NCI-H1930 (cell line): Measurements from ENCODE around the gene SORBS1.

Experiments
- DNase-seq, 2 experiments: peaks; one replicate each; lab custom pipeline; 2025; lab: John Stamatoyannopoulos, UW

SORBS1 gene

DNA sequence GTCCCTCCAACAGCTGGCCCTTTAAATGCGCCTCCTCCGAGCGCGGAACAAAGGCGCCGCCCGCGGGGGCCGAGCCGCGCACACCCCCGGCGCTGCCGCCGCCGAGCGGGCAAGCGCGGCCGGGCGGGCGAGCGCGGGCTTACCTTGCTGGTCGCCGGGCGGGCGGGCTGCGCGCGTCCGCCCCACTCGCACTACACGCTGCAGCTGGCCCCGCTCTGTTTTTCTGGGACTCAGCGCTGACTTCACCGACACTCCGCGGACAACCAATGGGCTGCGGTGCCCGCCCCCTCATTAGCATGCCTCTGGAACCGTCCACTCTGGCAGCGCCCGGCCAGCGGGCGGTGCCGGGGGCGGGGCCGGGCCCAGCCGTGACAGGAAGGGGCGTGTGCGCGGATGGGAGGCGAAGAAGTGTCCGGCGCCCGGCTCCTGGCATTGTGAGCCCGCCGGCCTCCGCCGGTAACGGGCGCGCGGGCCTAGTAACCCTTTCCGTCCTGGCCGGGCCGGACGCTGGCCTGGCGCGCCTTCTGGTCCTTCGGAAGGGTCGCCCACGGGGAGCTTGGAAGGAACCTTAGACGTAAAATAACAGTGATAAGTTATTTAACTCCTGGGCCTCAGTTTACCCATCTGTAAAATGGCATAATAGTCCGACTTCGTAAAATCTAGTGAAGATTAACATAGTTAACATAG, at the start of gene SORBS1:
Gene SORBS1, minus strand, starts transcription at position 195 of the 687 bp plus-strand sequence. CDS start 120,236 bp downstream, outside the sequence.
- DNase-seq, result peak; percentile 86 to 90

DNA sequence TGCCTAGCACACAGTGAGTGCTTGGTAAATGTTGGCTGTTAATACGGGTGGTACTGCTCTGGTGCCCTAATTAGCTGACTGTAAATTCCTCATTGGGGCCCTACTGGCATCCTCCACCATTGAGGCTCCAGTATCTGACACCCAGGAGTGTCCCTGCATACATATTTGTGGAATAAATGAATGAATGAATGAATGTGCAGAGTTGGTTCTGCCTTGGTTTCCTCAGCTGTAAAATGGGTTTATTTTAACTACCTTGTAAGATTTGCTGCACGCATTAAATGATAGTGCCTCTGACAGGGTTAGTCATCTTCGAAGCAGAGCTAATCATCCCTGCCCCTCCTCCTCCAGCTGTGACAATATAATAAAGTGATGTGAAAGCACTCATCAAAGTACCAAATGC, 49.6 kb upstream of the SORBS1 start:
- no peak for DNase-seq

DNA sequence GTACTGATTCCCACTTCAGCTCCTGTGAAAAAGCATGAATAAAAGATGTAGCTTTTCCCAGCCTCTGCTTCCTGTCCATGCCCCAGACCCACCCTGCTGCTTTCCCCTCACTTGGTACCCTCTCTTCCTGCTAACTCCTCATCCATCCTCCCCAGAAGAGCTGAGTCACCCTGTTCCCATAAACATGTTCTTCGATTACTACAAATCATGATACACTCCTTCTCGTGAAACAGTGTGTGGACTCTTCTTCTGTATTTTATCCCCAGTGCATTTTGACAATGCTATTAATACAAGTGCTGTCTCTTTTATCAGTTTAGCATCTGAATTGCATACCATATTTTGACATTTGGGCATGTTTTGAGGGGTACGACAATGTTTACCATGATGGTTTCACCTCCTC, 45.8 kb upstream of the SORBS1 start:
- DNase-seq, result no peak

DNA sequence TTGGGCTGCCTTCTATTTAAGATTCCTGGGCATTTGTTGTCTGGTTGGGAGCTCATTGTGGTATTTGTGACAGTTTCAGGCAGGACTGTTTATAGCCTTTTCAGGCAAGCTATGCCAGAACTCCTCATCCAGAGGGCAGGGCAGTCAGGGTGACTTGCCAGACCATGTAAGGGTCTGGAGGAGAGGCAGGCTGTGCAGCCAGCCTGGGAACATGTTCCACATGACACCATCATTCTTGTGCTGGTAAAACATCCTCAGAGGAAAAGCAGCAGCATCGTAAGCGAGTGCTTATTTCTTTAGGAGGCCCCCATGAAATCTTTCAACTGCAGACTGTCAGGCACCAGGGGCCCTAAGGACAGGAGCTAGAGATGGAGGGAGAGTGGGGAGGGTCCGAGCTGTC, 44.0 kb upstream of the SORBS1 start:
- no peak for DNase-seq

DNA sequence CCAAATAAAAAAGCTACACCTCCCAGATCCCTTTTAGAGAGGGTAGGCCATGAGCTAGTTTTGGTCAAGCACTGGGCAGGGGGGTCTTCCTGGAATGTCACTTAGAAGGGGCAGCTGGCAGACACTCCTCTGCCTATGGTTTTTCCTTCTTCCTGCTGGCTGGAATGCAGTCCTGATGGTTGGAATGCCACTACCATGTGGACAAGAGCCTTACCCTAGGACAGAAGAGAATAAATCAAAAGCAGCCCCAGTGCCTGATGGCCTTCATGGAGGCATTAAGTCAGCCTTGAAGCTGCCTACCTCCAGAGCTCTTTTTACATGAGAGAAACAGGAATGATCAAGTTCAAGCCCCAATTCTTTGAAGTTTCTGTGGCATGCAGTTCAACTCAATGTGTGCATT, 43.5 kb upstream of the SORBS1 start:
- DNase-seq, result no peak

DNA sequence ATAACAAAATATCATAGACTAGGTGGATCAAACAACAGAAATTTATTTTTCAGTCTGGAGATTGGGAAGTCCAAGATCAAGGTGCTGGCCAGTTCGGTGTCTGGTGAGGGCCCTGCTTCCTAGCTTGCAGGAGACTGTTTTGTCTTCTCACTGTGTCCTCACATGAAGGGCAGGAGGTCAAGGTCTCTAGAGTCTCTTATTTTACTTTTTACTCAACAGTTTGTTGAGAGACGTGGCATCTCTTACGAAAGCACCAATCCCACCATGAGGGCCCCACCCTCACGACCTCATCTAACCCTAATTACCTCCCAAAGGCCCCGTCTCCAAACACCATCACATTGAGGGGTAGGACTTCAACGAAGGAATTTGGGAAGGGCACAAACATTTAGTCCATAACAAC, 41.2 kb upstream of the SORBS1 start:
- no peak for DNase-seq

DNA sequence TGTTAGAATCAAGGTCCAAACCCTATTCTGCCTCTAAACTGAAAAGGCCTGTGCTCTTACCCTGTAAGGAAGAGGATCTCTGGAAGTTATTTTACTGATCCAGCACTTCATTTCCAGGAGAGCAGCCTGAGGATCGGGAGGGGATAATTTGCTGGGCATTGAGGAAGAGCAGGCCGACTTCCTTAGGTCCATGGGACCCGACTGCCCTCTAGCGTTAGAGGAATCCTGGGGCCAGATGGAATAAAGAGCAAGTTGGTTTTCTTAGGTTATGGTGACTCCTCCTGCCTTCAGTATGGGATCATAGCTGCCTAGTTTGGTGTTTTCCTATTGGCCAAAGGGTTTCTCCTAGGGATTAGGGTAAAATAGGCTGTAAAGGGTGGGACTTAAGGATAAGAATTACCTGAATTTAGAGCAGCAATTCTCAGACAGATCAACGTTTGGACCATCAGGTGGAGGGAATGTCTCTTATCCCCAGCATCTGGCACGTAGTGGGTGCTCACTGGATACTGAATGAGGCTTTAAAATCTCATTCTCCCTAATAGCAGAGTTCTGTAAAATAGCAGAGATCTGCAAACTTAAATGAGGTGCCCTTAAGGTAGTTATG, 40.0 kb upstream of the SORBS1 start:
- DNase-seq, result peak in 1 of 2 experiments; percentile 56

DNA sequence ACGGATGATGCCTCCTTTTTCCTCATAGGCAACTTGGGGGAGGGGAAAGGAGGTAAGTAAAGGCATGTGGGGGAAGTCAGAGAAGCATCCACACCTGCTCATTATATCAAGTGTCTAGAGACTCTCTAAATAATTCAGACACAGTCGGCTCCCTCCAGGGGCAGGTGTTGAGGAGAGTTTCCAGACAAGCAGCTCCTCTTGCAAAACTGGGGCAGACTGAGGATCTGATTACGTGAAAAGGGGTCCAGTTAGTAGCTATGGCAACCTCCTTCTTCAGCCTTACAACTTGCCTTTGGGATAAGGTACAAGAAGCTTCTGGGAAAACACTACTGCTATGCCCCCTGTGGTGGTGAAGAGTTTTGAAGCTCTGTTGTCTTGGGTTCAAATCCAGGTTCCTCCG, 39.0 kb upstream of the SORBS1 start:
- no peak for DNase-seq

DNA sequence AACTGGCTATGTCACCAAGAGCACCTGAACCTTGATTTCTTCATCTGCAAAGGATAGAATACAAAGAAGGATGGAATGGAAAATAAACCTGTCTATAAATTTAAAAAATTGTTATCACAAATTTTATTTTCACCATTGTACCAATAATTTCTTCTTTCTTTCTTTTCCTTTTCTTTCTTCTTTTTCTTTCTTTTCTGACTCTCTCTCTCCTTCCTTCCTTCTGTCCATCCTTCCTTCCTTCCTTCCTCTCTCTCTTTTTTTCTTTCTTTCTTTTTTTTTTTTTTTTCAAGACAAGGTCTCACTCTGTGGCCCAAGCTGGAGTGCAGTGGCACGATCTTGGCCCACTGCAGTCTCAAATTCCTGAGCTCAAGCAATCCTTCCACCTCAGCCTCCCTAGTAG, 36.6 kb upstream of the SORBS1 start:
- DNase-seq, result no peak

DNA sequence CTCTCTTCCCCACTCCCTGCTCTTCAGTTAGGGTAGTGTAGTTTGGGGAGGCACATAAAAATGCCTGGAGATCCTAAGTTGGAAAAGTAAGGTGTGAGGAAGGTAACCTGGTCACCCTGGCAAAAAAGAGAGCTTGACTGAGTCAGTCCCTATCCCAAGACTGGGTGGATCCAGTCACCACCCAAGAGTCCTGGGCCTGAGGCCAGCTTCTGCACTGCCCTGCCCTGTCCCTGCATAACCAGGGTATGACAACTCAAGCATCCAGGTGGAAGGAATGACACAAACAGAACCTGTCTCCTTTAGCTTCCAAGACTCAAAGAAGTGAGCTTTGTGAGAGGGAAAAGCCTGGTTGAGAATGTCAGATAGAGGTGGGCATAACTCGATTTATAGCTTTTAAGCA, 26.9 kb upstream of the SORBS1 start:
- DNase-seq, result no peak

DNA sequence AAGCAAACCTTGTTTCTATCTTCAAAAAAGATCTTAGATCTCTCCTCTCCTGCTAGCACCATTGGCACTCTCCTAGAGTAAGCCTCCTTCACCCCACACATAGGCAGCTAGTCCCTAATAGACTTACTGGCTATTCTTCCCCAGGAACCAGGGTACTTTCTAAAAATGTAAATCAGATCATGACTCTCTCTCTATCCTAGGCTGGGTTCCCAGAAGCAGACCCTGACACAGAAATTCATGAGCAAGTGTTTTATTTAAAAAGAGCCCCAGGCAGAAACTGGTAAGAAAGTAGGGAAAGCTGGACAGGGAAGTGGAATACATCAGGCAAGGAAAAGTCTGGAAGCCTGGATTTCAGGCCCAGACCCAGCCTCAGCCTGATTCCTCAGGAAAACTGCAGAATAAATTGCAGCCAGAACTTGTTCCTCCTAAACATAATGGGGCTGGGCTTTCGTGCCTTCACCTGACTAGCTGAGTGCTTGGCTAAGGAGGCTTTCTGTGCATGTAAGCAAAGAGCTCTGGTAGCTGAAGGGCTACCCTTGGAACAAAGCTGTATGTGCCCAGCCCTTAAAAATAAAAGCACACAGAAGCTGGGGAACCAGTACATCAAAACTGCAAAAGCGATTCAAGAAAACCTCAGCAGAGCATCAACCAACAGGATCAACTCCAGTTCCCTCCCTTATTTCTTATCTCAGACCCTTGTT, 18.8 kb upstream of the SORBS1 start:
- no peak for DNase-seq

DNA sequence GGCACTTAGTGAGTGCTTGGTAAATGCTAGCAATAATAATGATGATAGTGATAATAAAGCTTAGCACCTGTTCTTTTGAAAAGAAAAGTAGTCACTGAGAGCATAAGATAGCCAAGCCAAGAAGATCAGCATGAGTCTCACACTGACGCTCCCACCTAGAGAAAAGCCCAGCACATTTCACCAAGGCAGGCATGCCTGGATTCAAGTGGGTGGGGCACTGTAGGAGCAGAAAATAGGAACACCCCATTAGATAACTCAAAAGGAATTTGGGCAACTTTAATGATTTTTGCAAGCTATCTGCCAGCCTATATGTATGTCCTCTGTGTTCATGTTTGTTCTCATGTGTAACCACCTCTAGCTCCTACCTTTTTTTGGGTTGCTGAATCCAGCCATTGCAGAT, 18.1 kb upstream of the SORBS1 start:
- no peak for DNase-seq

DNA sequence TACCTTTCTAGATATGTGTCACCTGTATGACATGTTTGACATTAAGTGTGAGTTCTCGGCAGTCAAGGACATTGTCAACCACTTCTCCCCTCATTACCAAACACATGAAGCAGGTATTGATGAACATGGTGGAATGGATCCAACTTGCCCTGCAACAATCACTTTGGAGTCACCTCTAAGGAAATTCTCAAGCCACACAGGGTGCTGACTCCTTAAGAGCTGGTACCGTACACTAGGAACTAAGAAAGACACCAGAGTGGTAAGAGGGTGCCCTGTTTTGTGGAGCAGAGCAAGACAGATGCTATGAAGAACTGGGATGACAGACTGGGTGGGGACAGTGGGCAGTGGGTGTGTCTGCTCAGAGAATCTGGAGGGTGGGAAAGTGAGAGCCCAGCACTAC, 17.4 kb upstream of the SORBS1 start:
- no peak for DNase-seq

DNA sequence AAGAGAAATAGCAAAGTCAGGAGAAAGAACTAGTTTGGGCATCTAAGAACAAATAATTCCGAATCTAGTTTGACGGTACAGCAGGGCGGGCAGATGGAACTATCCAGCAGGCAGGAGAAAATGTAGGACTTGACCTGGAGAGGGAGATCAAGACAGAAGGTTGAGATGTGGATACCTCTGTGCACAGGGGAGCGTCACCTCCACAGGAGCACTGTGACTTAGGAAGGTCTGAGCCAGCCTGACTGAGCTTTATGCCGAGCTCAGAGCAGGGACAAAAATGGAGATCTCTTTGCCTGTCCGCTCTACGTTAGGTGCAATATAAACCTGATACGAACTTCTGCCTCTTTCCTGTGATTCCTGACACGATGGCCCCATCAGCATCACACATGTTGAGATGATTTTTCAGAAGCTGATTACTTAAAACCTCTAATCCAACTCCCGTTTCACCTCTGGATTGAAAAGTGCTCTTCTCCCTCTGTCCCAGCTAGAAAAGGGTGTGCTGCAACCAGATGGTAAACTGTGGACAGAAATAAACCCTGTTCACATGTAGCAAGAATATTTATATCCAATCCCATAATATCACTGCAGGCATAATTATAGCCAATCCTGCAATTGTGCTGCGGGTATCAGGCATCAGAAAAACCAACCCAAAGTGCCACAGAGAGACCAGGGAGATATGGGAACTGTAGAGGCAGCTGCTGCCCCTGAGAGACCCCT, 13.6 kb upstream of the SORBS1 start:
- no peak for DNase-seq

DNA sequence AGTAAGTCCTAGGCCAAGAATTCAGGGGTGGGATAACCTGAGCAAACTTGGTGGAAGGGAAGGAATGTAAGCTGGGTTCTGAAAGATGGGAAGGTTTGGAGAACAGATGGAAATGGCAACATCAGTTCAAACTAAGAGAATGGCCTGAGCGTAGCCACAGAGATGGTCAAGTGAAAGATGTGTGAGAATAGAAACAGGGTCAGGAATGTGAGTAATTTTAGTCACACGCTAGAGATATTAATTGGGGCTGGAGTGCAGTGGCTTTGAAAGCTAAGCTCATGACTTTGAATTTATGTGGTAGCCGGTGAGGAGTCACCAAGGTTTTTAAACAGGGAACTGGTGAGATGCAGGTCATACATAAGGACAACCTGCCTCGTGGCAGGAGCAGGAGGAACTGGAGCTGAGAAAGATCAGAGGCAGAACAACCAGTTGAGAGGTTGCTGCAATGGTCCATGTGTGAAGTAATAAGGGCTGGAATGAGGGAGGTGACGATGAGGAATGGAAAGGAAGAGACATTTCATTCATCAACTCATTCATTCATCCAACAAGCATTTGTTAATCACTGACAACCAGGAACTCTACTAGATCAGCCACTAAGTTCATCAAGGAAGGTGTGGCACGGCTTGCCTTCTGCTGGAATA, 12.9 kb upstream of the SORBS1 start:
- DNase-seq, result no peak

DNA sequence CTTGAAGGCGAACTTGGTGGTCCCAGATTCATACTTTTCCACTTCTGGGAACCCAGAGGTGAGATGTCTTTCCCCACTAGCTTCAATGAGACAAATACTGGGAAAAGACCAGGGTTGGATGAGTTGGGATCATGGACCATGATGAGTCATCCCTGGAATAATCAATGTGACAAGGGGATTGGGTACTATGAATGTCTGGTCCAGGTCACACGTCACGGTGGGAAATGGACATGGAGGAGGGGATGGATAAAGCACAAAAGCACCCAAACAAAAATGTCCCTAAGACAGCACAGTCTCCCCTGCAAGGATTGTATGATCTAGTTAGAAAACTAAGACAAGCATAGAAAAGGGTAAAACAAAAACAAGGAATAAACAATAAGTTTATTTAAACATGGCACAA, 12.4 kb upstream of the SORBS1 start:
- no peak for DNase-seq

DNA sequence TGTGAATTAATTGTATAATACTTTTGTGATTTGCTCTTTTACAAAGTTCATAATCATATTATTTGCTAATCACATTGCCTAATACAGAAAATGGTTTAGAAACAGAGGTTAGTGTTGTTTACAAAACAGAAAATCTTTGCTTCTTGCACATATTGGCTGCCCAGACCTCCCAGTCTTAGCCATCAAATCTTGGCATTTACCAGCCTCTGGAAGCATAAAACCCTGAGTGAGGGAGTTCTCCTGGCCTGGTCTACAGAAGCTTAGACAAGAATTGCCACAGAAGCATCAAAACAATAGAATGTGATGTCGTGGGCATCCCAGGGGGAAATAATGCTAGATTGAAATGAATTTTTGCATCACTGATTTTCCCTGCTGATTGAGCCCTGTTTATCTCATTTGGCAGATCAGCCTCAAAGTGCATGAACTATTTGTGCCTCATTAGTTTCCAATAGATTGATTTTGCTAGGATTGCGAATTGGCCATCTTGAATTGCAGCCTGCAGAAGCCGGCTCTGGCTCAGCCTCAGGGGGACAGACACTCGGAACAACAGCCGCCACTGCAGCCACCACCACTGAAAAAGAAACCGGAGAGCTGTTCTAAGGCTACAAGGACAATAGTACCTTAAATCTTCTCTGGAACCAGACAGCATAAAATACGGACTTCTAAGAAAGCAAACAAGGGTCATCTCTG, 11.1 kb upstream of the SORBS1 start:
- DNase-seq, result no peak

DNA sequence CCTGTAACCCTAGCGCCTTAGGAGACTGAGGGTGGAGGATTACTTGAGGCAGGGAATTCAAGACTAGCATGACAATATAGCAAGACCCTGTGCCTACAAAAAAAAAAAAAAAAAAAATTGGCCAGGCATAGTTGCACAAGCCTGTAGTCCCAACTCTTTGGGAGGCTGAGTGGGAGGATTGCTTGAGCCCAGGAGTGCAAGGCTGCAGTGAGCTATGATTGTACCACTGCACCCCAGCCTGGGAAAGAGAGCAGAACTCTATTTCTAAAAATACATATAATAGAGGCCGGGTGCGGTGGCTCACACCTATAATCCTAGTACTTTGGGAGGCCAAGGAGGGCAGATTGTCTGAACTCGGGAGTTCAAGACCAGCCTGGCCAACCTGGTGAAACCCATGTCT, 10.2 kb upstream of the SORBS1 start:
- no peak for DNase-seq

DNA sequence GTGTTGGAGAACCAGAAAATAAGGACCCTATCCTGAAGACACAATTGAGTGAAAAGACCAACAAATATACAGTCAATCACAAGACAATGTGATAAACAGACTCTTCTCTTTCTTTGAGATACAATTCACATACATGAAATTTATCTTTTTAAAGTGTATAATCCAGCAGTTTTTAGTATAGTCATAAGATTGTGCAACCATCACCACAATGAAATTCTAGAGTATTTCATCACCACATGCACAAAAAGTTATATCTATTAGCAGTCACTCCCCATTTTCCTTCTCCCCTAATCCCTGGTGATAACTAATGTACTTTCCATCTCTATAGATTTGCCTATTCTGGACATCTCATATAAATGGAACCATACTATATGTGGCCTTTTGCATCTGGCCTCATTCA, 8.2 kb upstream of the SORBS1 start:
- no peak for DNase-seq

DNA sequence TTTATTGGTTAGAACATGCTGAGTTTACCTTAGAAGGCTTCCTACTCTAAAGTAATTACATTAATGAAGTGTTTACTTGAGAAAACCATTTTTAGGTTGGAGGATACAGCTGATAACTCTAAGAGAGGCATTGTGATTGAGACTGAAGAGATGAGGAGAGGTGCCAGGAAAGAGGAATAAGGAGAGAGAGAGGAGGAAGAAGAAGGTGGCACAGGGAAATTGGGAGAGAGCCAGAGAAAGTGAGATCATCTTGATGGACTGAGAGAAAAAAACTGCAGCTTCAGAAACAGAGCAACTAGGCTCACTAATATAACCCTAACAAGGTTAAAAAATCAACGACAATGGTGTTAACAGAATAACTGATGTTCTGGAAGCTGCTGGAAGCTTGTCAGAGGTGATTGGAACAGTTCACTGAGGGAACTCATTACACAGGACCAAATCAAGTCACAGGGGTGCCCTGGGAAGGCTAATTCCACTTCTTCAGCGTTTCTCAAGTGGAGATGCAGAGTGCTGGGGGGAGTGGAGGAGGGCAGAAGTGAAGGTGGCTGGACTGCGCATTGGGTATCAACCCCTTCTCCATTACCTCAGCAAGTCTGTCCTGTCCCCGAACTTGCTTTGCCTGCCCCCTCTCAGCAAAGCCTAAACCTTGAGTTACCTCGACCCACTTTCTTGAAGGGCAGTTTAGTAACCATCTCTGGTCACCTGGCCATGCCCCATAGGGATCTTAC, 6.9 kb upstream of the SORBS1 start:
- no peak for DNase-seq

DNA sequence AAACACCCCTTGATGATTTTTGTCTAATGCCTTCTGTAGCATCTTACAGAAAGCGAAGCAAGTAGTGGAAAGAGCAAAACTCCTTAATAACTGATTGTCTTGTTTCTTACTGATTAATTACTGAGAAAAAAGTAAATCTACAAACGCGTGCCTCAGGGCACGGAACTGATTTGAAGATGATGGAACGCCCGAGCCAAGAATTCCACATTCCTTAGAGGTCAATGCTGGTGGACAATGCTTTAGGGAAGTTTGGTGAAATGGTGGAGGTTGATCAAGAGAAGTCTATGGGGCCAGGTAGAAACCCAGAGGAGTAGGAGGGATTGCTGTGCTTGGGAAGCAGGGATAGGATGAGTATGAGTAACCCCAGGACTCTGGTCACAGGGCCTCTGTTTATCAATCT, 5.0 kb upstream of the SORBS1 start:
- DNase-seq, result no peak
